DOHH2 (cell line): Measurements from ENCODE around the gene IRAK2.

Experiments
- H3F3A ChIP-seq: fragments of 200-600 bp; sonication (generic), shearing (Covaris generic); 2 replicates; pipeline ENCODE4 v1.6.0; 2016; ENCODE audit warnings: antibody characterized with exemption, mild to moderate bottlenecking; ENCODE audit not compliant: control insufficient read depth, insufficient read depth
- H3K27ac ChIP-seq: fragments of 200-600 bp; sonication (generic); 2 replicates; pipeline ENCODE4 v1.5.1; 2014; ENCODE audit warnings: low read depth, mild to moderate bottlenecking, low read length, moderate library complexity
- H3K27me3 ChIP-seq: fragments of 200-600 bp; sonication (generic); 2 replicates; pipeline ENCODE4 v1.6.1; 2014; ENCODE audit warnings: mild to moderate bottlenecking, low read length, mixed read lengths; ENCODE audit not compliant: control insufficient read depth
- H3K36me3 ChIP-seq: fragments of 200-600 bp; sonication (generic); 2 replicates; pipeline ENCODE4 v1.6.1; 2014; ENCODE audit warnings: mild to moderate bottlenecking, low read length, moderate library complexity, mixed read lengths; ENCODE audit not compliant: control insufficient read depth
- H3K4me1 ChIP-seq: fragments of 200-600 bp; sonication (generic); 2 replicates; pipeline ENCODE4 v1.6.1; 2014; ENCODE audit warnings: mild to moderate bottlenecking, low read length, mixed read lengths; ENCODE audit not compliant: control insufficient read depth
- H3K4me2 ChIP-seq: fragments of 200-600 bp; sonication (generic); 2 replicates; pipeline ENCODE4 v1.6.0; 2014; ENCODE audit warnings: mild to moderate bottlenecking, low read length, moderate library complexity
- H3K4me3 ChIP-seq: fragments of 200-600 bp; sonication (generic); 2 replicates; pipeline ENCODE4 v1.5.1; 2014; ENCODE audit warnings: mild to moderate bottlenecking, low read length, mixed read lengths
- H3K79me2 ChIP-seq: fragments of 200-600 bp; sonication (generic); 2 replicates; pipeline ENCODE4 v1.6.1; 2014; ENCODE audit warnings: mild to moderate bottlenecking, low read length, mixed read lengths; ENCODE audit not compliant: control insufficient read depth
- H3K9me2 ChIP-seq: fragments of 200-600 bp; sonication (generic); replicated peaks from 2 replicates; pipeline ENCODE4 v1.6.1; 2014; ENCODE audit warnings: mild to moderate bottlenecking, low read length, mixed read lengths; ENCODE audit not compliant: control insufficient read depth
- H3K9me3 ChIP-seq: fragments of 200-600 bp; sonication (generic); 2 replicates; pipeline ENCODE4 v1.6.1; 2014; ENCODE audit warnings: antibody characterized with exemption, low read length, mixed read lengths; ENCODE audit not compliant: control insufficient read depth, insufficient read depth
- H4K20me1 ChIP-seq: fragments of 200-600 bp; sonication (generic); 2 replicates; pipeline ENCODE4 v1.6.0; 2014; ENCODE audit warnings: low read depth, mild to moderate bottlenecking, antibody characterized with exemption, low read length, moderate library complexity; ENCODE audit not compliant: control insufficient read depth, insufficient read depth
- CTCF ChIP-seq: fragments of 200-600 bp; sonication (generic); IDR thresholded peaks from one replicate; pipeline ENCODE4 v1.5.1; 2014; ENCODE audit warnings: antibody characterized with exemption, mild to moderate bottlenecking, low read depth, low read length; ENCODE audit not compliant: poor library complexity, severe bottlenecking
- EZH2phosphoT487 ChIP-seq: fragments of 200-600 bp; sonication (generic); IDR thresholded peaks from 2 replicates; pipeline ENCODE4 v1.6.1; 2017; ENCODE audit warnings: borderline replicate concordance, mild to moderate bottlenecking, antibody characterized with exemption, low read length, moderate library complexity, mixed read lengths

Gene IRAK2

DNA sequence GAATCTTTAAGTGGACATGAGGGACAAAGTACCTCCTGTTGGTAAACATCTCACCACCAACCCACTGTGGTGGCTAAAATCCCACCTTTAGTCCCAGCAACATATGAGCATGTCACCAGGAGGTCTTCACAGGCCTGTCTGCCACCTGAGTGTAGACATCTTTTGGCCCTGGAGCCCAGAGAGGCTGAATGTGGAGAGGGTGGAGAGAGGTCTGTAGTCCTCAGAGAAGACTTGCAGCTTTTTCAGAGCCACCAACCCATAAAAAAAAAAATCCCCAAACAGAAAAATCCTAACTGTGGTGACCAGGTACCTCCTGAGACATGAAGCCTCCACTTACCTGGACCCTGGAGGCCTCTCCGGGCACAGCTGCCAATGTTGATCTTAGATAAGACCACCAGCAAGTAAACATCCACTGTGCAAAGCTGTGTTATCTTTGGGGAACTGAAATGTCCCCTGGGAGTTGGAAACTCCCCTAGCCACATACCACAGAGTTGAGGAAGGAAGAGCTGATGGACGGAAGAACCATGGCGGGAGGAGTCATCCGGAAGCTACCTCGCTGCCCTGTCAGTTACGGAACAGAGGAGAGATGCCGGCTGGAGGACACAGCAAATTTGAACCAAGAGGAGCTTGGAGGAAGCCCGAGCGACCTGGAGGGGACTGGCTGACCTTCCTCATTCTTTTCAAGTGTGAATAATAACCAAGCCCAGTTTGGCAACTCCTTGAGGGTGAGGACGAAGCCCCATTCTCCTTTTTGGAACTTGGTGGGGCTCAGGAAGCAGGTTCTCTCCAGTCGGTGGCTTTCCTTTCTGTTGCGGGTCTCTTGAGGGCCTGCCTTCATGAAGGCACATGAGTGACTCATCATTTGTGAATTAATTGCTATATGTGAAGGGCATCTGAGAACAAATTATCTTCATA, 128.0 kb downstream of the IRAK2 start, which contains the start of gene GHRL:
Gene GHRL (minus strand): TSS at position 443 of the 915 bp plus-strand sequence. CDS start 2,767 bp downstream, outside the sequence.
- Histone ChIP-seq H3K27me3 (no peaks in the 10 kb centered on the region), H3K36me3 (peaks cover 52% of the 10 kb centered on the region), H3K4me3 (peak within 1 kb of the TSS; percentile 3; the same call in 1 of the 2 replicates), H3K79me2 (no peaks in the 10 kb centered on the region; the same call in 1 of the 2 replicates), H3K9me2 (no peaks in the 10 kb centered on the region), H3K4me1 (peaks cover 21% of the 10 kb centered on the region), H3K4me2 (peak within 1 kb of the TSS; percentile 24), H3K27ac (peak within 1 kb of the TSS; percentile 9), H4K20me1 (no peaks in the 10 kb centered on the region), H3K9me3 (no peaks in the 10 kb centered on the region), H3F3A (peaks cover 14% of the 10 kb centered on the region)
- TF ChIP-seq EZH2phosphoT487 (no peak), CTCF (no peak)
